Measurements from ENCODE around the gene FAM186B. TPM values are rescaled to one million over a fixed set of nuclear protein-coding genes. Genes with fewer than 3 reads are reported as not detected.

FAM186B gene
- total and polyA plus RNA-seq, 2 of the 13 experiments (the other 11 are each of a cell fraction or from before 2014, with no cell fraction given): 0.07 to 0.20 TPM

DNA sequence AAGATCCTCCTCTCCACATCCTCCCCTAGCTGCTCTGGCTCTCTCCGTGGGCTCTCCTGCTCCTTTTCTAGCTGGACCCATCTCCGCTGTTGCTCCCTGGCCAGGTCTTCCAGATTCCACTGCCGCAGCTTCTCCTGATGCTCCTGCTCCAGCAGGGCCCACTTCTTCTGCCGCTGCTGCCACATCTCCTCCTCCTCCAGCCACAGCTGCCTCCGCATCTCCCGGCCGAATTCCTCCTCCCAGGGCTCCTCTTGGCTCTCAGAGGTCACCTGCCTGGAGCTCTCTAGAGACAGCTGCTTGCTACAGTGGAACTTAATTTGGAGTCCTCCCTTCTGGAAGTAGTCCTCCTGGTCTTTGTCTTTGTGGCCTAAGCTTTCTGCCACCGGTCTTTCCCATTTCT is 5.5 kb downstream of the FAM186B start (continued):
- TF ChIP-seq, protein P1, sequence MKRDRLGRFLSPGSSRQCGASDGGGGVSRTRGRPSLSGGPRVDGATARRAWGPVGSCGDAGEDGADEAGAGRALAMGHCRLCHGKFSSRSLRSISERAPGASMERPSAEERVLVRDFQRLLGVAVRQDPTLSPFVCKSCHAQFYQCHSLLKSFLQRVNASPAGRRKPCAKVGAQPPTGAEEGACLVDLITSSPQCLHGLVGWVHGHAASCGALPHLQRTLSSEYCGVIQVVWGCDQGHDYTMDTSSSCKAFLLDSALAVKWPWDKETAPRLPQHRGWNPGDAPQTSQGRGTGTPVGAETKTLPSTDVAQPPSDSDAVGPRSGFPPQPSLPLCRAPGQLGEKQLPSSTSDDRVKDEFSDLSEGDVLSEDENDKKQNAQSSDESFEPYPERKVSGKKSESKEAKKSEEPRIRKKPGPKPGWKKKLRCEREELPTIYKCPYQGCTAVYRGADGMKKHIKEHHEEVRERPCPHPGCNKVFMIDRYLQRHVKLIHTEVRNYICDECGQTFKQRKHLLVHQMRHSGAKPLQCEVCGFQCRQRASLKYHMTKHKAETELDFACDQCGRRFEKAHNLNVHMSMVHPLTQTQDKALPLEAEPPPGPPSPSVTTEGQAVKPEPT (CRISPR knock-in tag; IDR thresholded peaks at IDR 0.05; ENCODE audit: low read depth): no peak
- TF ChIP-seq MAFF (IDR thresholded peaks at IDR 0.05; ENCODE audit: low read depth, low read length) (no peak), ZNF788 (CRISPR knock-in tag; IDR thresholded peaks at IDR 0.05; ENCODE audit: borderline replicate concordance) (no peak), FIP1L1 (IDR thresholded peaks at IDR 0.05; ENCODE audit: borderline replicate concordance, insufficient read depth, low read depth, low read length) (no peak), NCOA1 (CRISPR knock-in tag; IDR thresholded peaks at IDR 0.05) (no peak), ARNTL (CRISPR knock-in tag; IDR thresholded peaks at IDR 0.05) (no peak), KLF16 (CRISPR knock-in tag; IDR thresholded peaks at IDR 0.05) (no peak), ZNF343 (CRISPR knock-in tag; IDR thresholded peaks at IDR 0.05) (no peak)
- TF ChIP-seq, protein P2, sequence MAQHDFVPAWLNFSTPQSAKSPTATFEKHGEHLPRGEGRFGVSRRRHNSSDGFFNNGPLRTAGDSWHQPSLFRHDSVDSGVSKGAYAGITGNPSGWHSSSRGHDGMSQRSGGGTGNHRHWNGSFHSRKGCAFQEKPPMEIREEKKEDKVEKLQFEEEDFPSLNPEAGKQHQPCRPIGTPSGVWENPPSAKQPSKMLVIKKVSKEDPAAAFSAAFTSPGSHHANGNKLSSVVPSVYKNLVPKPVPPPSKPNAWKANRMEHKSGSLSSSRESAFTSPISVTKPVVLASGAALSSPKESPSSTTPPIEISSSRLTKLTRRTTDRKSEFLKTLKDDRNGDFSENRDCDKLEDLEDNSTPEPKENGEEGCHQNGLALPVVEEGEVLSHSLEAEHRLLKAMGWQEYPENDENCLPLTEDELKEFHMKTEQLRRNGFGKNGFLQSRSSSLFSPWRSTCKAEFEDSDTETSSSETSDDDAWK (CRISPR knock-in tag; IDR thresholded peaks at IDR 0.05): no peak

GRCh38 chr12:49598527-49598926 is 6.9 kb downstream of the FAM186B start:
- POLR2A ChIA-PET: no interaction called here
- H3K27me3 ChIP-seq (ENCODE audit: control insufficient read depth in 1 of 2, insufficient read depth in 2 of 2, low read length in 2 of 2): no peaks in the 10 kb centered on the region
- H3K4me2 ChIP-seq (ENCODE audit: low read depth, low read length): no peak overlapping the region
- no peak overlapping the region for H2AFZ ChIP-seq (ENCODE audit: low read length)
- in situ Hi-C loops (cut with HindIII; ENCODE audit: extremely low pct_ligation_motif_present, low pct_unique_long_range_greater_than_20kb) (no loop called here), intact Hi-C loops (cut with micrococcal nuclease; ENCODE audit: unreplicated experiment) (no loop called here)
- no peaks in the 10 kb centered on the region for H3K36me3 ChIP-seq (replicated peaks in 1 of 2; ENCODE audit: control insufficient read depth in 1 of 2, insufficient read depth in 2 of 2, low read length in 2 of 2)
- ATAC-seq (no peak), DNase-seq (ENCODE audit: low spot score) (no peak), FAIRE-seq (no peak)
- 75% methylated on average over 9 of the region's 10 CpGs for WGBS (ENCODE audit: low lambda C conversion rate)
- H3K79me2 ChIP-seq (ENCODE audit: insufficient read depth, low read length): no peaks in the 10 kb centered on the region
- no peaks in the 10 kb centered on the region for H3K4me1 ChIP-seq (ENCODE audit: insufficient read depth, low read length)
- no peak overlapping the region for H3K9ac ChIP-seq (ENCODE audit: insufficient read depth, low read depth, low read length)
- BruUV-seq (replicated peaks): no TSS peak
- no peak overlapping the region for H3K4me3 ChIP-seq (replicated peaks in 1 of 3; ENCODE audit: insufficient read depth in 1 of 3, low read depth in 2 of 3, low read length in 3 of 3)
- H4K20me1 ChIP-seq (ENCODE audit: insufficient read depth, low read length): no peaks in the 10 kb centered on the region
- no peaks in the 10 kb centered on the region for H3K9me3 ChIP-seq (ENCODE audit: low read length)
- no peak overlapping the region for H3K27ac ChIP-seq (ENCODE audit: extremely low read length, insufficient read depth, low read length)
- CTCF ChIA-PET (ENCODE audit: low intra/inter-chr PET ratio, low total read pairs): no interaction called here
- TF ChIP-seq SIX4 (CRISPR knock-in tag; IDR thresholded peaks at IDR 0.05) (no peak), ZNF225 (CRISPR knock-in tag; IDR thresholded peaks at IDR 0.05) (no peak), ZNF232 (CRISPR knock-in tag; IDR thresholded peaks at IDR 0.05; ENCODE audit: borderline replicate concordance) (no peak), XBP1 (CRISPR knock-in tag; IDR thresholded peaks at IDR 0.05) (no peak), EEA1 (CRISPR knock-in tag; IDR thresholded peaks at IDR 0.05; ENCODE audit: borderline replicate concordance) (no peak), CHD2 (IDR thresholded peaks at IDR 0.05; ENCODE audit: low read depth, low read length) (no peak), ZNF501 (CRISPR knock-in tag; IDR thresholded peaks at IDR 0.05) (no peak), SAFB2 (CRISPR knock-in tag; IDR thresholded peaks at IDR 0.05; ENCODE audit: borderline replicate concordance, low read depth) (no peak), KDM5A (IDR thresholded peaks at IDR 0.05; ENCODE audit: borderline replicate concordance, low read length) (no peak), ELK4 (CRISPR knock-in tag; IDR thresholded peaks at IDR 0.05; ENCODE audit: borderline replicate concordance) (no peak), REL (CRISPR knock-in tag; conservative IDR thresholded peaks at IDR 0.05) (no peak)
- TF ChIP-seq, protein P3, sequence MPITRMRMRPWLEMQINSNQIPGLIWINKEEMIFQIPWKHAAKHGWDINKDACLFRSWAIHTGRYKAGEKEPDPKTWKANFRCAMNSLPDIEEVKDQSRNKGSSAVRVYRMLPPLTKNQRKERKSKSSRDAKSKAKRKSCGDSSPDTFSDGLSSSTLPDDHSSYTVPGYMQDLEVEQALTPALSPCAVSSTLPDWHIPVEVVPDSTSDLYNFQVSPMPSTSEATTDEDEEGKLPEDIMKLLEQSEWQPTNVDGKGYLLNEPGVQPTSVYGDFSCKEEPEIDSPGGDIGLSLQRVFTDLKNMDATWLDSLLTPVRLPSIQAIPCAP (CRISPR knock-in tag; IDR thresholded peaks at IDR 0.05; ENCODE audit: low read depth): no peak
